ENCODE data around the gene NFKB1.

DNA sequence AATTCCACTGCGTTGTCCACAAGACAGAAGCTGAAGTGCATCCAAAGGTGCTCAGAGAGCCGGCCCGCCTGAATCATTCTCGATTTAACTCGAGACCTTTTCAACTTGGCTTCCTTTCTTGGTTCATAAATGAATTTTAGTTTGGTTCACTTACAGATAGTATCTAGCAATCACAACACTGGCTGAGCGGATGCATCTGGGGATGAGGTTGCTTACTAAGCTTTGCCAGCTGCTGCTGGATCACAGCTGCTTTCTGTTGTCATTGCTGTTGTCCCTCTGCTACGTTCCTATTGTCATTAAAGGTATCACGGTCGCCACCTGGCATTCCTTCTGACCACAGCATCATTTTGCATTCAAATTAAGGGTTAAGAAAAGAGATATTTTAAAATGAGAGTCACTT, 115.5 kb downstream of the NFKB1 start:
- no peak for TF ChIP-seq POLR2A (conservative IDR thresholded peaks at IDR 0.05)
- TF ChIP-seq DNMT1 (IDR thresholded peaks at IDR 0.05) = no peak
- TF ChIP-seq MECOM (CRISPR knock-in tag; IDR thresholded peaks at IDR 0.05) = no peak
- no peak for TF ChIP-seq CEBPG (CRISPR knock-in tag; IDR thresholded peaks at IDR 0.05)
- no peak for TF ChIP-seq CEBPG (tag; conservative IDR thresholded peaks at IDR 0.05 in 1 of 2, IDR thresholded peaks at IDR 0.05 in 1 of 2)
- no peak for TF ChIP-seq BHLHE40 (IDR thresholded peaks at IDR 0.05; ENCODE audit: low read length)
- TF ChIP-seq, protein P1, sequence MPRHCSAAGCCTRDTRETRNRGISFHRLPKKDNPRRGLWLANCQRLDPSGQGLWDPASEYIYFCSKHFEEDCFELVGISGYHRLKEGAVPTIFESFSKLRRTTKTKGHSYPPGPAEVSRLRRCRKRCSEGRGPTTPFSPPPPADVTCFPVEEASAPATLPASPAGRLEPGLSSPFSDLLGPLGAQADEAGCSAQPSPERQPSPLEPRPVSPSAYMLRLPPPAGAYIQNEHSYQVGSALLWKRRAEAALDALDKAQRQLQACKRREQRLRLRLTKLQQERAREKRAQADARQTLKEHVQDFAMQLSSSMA (CRISPR knock-in tag; IDR thresholded peaks at IDR 0.05) = no peak
- no peak for TF ChIP-seq ATF6 (CRISPR knock-in tag; IDR thresholded peaks at IDR 0.05)
- TF ChIP-seq CTCF (IDR thresholded peaks at IDR 0.05 in 2 of 3, conservative IDR thresholded peaks at IDR 0.05 in 1 of 3; ENCODE audit: insufficient read depth in 2 of 3, low read depth in 1 of 3, low read length in 3 of 3) = no peak

All from K562 (cell line).